ENCODE results near the gene PKNOX1.
"Not testable (repeated sequence)": the region's sequence is repeated elsewhere in the genome, so short reads cannot be mapped to it uniquely, and the experiment has no call there.

DNA sequence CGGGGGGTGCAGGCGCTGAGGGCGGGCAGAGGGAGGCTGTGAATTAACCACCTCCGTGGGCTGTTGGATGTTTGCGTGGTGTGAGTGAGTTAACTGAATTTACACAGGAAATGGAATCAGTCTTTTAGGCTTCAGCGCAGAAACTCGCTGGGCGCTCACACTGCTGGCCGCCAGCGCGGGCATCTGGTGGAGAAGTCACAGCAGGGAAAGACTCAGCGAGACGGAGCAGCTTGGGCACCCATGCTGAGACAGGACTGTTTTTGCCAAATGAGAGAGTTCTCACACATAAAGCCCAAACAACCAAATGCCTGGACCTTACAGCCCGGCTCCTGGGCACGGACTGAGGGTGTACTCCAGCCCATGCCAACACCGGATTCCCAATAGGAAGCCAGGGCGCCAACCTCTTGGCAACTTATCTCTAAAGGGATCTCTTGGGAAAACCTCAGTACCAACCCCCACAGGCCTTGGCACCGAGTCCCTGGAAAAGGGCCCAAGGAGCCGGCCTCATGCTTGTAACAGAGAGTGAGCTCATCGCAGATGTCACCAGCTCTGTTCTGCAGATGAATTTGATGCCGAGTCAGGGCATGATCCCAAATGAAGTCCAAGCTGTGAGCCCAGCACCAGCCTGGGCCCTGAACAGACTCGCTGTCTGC is 90.0 kb downstream of the PKNOX1 start:
- TF ChIP-seq, protein P1, sequence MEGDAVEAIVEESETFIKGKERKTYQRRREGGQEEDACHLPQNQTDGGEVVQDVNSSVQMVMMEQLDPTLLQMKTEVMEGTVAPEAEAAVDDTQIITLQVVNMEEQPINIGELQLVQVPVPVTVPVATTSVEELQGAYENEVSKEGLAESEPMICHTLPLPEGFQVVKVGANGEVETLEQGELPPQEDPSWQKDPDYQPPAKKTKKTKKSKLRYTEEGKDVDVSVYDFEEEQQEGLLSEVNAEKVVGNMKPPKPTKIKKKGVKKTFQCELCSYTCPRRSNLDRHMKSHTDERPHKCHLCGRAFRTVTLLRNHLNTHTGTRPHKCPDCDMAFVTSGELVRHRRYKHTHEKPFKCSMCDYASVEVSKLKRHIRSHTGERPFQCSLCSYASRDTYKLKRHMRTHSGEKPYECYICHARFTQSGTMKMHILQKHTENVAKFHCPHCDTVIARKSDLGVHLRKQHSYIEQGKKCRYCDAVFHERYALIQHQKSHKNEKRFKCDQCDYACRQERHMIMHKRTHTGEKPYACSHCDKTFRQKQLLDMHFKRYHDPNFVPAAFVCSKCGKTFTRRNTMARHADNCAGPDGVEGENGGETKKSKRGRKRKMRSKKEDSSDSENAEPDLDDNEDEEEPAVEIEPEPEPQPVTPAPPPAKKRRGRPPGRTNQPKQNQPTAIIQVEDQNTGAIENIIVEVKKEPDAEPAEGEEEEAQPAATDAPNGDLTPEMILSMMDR (IDR thresholded peaks at IDR 0.05) = not testable (repeated sequence)
- TF ChIP-seq POLR2A (IDR thresholded peaks at IDR 0.05) = not testable (repeated sequence)

All from vagina (tissue), 2 donors.